Lung (tissue), 12 donors: ENCODE data around the gene PRDM5. TPM values are rescaled to one million over a fixed set of nuclear protein-coding genes. Genes with fewer than 3 reads are reported as not detected.

ENCODE experiments used
- ATAC-seq: fragments of 200-7000 bp; cut with Tn5 transposase; one replicate; pipeline ENCODE4 v1.9.1; 2020; ENCODE audit warnings: moderate number of reproducible peaks; ENCODE audit not compliant: insufficient read depth, low FRiP score
- DNase-seq, 3 donors: peaks; one replicate each; pipeline ENCODE4 v3.0.0-alpha.2; 2013 to 2017
- H3K27ac ChIP-seq, 2 donors: one replicate each; pipeline ENCODE4 v1.5.1; 2013; ENCODE audit warnings: mild to moderate bottlenecking in 2 of 2, moderate library complexity in 2 of 2, control low read depth in 1 of 2, inconsistent platforms in 1 of 2, low read depth in 1 of 2, low read length in 1 of 2
- H3K27me3 ChIP-seq, 3 donors: one replicate each; pipeline ENCODE4 v1.5.1; 2013; ENCODE audit warnings: low read length in 2 of 3; ENCODE audit not compliant: control insufficient read depth in 3 of 3, insufficient read depth in 3 of 3
- H3K36me3 ChIP-seq, 4 donors: one replicate each; pipeline ENCODE4 v1.5.1; 2013; ENCODE audit warnings: low read length in 4 of 4, mild to moderate bottlenecking in 1 of 4, moderate library complexity in 1 of 4; ENCODE audit not compliant: control insufficient read depth in 4 of 4, insufficient read depth in 4 of 4
- H3K4me1 ChIP-seq, 5 donors: one replicate each; pipeline ENCODE4 v1.5.1; 2013; ENCODE audit warnings: low read length in 5 of 5, mild to moderate bottlenecking in 2 of 5, moderate library complexity in 1 of 5; ENCODE audit not compliant: control insufficient read depth in 5 of 5, insufficient read depth in 5 of 5
- H3K4me3 ChIP-seq: one replicate; pipeline ENCODE4 v1.5.1; 2013; ENCODE audit warnings: mild to moderate bottlenecking, control low read depth, moderate library complexity
- H3K9ac ChIP-seq, 2 donors: one replicate each; pipeline ENCODE4 v1.5.1; 2013; ENCODE audit warnings: low read length in 2 of 2, control low read depth in 1 of 2; ENCODE audit not compliant: insufficient read depth in 1 of 2
- H3K9me3 ChIP-seq, 4 donors: one replicate each; pipeline ENCODE4 v1.5.1; 2013; ENCODE audit warnings: low read length in 3 of 4, mild to moderate bottlenecking in 1 of 4, moderate library complexity in 1 of 4; ENCODE audit not compliant: control insufficient read depth in 4 of 4, insufficient read depth in 3 of 4
- WGBS, 2 donors: extraction: QIAGEN DNeasy Blood & Tissue Kit; methylation state at CpG; one replicate each; pipeline ENCODE4 v1.1.7; 2013; 5-methylcytosine and 5-hydroxymethylcytosine counted together
- polyA plus RNA-seq, 2 donors: library from polyadenylated mRNA; stranded (reverse); fragments of 200-250 nt; gene quantifications; one replicate each; pipeline ENCODE4 v1.2.1, GENCODE V29; 2013
- total RNA-seq, 2 donors: library from RNA; depleted of rRNA in 1 of 2; stranded (reverse); fragments of >200 nt in 1 of 2; gene quantifications; one replicate each; pipeline ENCODE4 v1.2.1, GENCODE V29; 2014 to 2021
- TF ChIP-seq, protein P1 (sequence below): IDR thresholded peaks from 2 replicates; pipeline ENCODE4 v1.5.1; 2012; ENCODE audit warnings: mild to moderate bottlenecking; ENCODE audit errors: control extremely low read depth, extremely low read depth
- donor health status: control.
- donor health status: control.
- donor health status: Bipolar disorder and iron deficiency.
- donor health status: healthy.
- donor health status: DM: yes; HTN: yes; CAD: no.

The PRDM5 gene
- total and polyA plus RNA-seq, 4 donors = 3.0 to 57.6 (median 9.2) TPM

DNA sequence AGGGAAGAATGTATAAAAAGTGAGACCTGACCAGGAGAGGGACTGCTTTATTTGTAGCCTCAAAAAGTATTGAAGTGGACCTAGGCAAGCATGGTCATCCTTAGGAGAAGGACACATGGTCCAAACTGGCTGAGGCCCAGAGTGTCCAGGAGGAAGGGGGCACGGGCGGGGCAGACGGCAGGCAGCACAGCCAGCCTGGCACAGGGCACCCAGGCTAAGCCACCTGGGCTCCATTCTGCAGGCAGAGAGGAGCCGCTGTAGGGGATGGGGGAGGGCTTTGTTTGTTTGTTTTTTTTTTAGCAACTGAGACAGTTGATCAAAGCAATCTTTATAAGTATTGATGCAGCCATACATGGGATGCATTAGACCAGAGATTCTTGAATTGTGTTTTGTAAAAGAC is 188.6 kb downstream of the PRDM5 start:
- Histone ChIP-seq H3K9ac (no peak overlapping the region), H3K4me1 (peaks cover 0 to 7% (median 0%) of the 10 kb centered on the region in 5 donors), H3K36me3 (peaks cover 0 to 5% (median 1%) of the 10 kb centered on the region in 4 donors), H3K4me3 (no peak overlapping the region), H3K27me3 (no peaks in the 10 kb centered on the region), H3K9me3 (no peaks in the 10 kb centered on the region), H3K27ac (no peak overlapping the region)
- WGBS, 2 donors = 92 to 95% methylated on average over 4 of the region's 4 CpGs
- DNase-seq (no peak), ATAC-seq (no peak)
- TF ChIP-seq, protein P1, sequence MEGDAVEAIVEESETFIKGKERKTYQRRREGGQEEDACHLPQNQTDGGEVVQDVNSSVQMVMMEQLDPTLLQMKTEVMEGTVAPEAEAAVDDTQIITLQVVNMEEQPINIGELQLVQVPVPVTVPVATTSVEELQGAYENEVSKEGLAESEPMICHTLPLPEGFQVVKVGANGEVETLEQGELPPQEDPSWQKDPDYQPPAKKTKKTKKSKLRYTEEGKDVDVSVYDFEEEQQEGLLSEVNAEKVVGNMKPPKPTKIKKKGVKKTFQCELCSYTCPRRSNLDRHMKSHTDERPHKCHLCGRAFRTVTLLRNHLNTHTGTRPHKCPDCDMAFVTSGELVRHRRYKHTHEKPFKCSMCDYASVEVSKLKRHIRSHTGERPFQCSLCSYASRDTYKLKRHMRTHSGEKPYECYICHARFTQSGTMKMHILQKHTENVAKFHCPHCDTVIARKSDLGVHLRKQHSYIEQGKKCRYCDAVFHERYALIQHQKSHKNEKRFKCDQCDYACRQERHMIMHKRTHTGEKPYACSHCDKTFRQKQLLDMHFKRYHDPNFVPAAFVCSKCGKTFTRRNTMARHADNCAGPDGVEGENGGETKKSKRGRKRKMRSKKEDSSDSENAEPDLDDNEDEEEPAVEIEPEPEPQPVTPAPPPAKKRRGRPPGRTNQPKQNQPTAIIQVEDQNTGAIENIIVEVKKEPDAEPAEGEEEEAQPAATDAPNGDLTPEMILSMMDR = no peak

DNA sequence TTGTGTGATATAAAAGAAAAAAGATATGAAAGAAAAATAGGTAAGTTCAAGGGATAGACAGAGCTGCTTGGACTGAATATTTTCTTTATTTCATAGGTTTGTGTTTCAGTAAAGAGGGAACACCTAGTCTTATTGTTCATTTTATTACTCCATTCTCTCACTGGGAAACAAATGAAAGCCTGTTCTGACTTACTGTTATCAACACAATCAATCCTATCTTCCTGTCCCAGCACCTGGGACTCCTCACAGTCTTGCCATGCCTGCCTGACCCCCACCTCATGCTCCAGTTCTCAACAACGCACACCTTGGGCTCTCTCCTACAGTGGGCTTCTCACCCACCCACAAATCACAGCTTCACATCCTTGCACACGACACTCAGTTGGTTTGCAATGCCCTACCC is 189.5 kb downstream of the PRDM5 start:
- ATAC-seq (no peak), DNase-seq (no peak)
- no peaks in the 10 kb centered on the region for H3K27me3 ChIP-seq
- no peak overlapping the region for H3K27ac ChIP-seq
- H3K9me3 ChIP-seq = no peaks in the 10 kb centered on the region
- H3K4me3 ChIP-seq = no peak overlapping the region
- H3K9ac ChIP-seq = no peak overlapping the region
- H3K36me3 ChIP-seq = peaks cover 0 to 5% (median 1%) of the 10 kb centered on the region in 4 donors
- TF ChIP-seq, protein P1 = no peak
- WGBS, 2 donors = 84 to 88% methylated on average over 2 of the region's 2 CpGs
- peaks cover 0 to 7% (median 0%) of the 10 kb centered on the region in 5 donors for H3K4me1 ChIP-seq

DNA sequence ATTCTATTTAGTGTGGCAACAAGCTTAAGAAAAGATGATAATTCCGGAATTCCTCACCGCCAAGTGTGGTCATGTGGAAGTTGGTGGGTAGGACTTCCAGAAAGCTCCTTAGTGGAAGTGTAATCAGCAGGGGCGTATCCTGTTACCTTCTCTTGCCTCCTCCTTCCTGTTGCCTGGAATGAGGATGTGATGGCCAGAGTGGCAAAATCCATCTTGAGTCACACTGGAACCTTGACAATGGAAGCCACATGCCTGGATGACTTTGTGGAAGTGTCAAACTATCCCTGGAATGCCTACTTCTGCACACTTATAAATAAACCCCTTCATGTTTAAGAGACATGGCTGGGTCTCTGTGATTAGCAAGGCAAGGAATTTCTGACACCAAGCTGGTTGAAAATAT is 191.0 kb downstream of the PRDM5 start:
- Histone ChIP-seq H3K4me3 (no peak overlapping the region), H3K27ac (no peak overlapping the region), H3K36me3 (peaks cover 0 to 3% (median 1%) of the 10 kb centered on the region in 4 donors), H3K27me3 (no peaks in the 10 kb centered on the region), H3K4me1 (peaks cover 0 to 7% (median 0%) of the 10 kb centered on the region in 5 donors), H3K9ac (no peak overlapping the region), H3K9me3 (no peaks in the 10 kb centered on the region)
- 92 to 94% methylated on average over 3 of the region's 3 CpGs for WGBS, 2 donors
- ATAC-seq = no peak
- TF ChIP-seq, protein P1 = no peak
- DNase-seq = no peak

DNA sequence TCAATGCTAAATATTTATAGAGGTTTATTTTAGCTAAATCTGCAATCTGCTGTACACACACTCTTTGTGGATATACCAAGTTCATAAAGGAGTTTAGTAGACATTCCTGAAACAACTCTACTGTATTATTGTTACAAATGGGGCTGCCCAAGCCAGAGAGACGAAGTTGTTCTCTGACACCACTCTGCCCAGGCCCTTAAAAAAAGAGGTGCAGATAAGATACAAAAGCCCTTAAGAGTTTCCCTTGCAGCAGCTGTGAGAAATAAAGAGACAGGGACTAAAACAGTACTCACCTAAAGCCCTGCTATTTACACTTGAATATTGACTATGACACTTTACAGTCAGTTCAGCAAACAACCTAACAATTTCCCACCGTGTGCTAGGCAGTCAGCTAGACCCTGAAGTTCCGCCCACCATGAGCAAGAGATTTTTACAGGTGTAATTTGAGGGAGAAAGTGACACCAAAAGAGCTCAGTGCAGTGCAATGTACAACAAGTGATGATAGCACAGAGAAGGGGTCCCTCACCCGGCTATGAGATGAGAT is 191.7 kb downstream of the PRDM5 start:
- WGBS, 2 donors = 82 to 90% methylated on average over 4 of the region's 4 CpGs

More for the DNA sequence above, 191.7 kb downstream of the PRDM5 start:
- no peak overlapping the region for H3K27ac ChIP-seq
- no peaks in the 10 kb centered on the region for H3K27me3 ChIP-seq
- H3K9me3 ChIP-seq = no peaks in the 10 kb centered on the region
- peaks cover 0 to 7% (median under 1%) of the 10 kb centered on the region in 5 donors for H3K4me1 ChIP-seq
- no peak overlapping the region for H3K9ac ChIP-seq
- ATAC-seq (no peak), DNase-seq (no peak)
- no peak overlapping the region for H3K4me3 ChIP-seq
- TF ChIP-seq, protein P1 = no peak
- peaks cover 0 to 3% (median 1%) of the 10 kb centered on the region in 4 donors for H3K36me3 ChIP-seq
